Prostate gland (tissue), 2 donors: ENCODE results near the gene DCAF16.

Source experiments
- POLR2A ChIP-seq: fragments of 450-650 bp; IDR thresholded peaks from one replicate; pipeline ENCODE4 v1.6.1; 2016; ENCODE audit warnings: antibody characterized with exemption, mild to moderate bottlenecking
- POLR2AphosphoS5 ChIP-seq: sonication (generic); formaldehyde crosslinking; IDR thresholded peaks from one replicate; pipeline ENCODE4 v1.6.1; 2017; ENCODE audit warnings: antibody characterized with exemption
- TF ChIP-seq, protein P1 (sequence below), 4 experiments: fragments of 200-600 bp in 2 of 4; fragments of 450-650 bp in 2 of 4; sonication (generic) in 2 of 4; IDR thresholded peaks; 1 replicate in 3 of 4; 2 replicates in 1 of 4; pipeline ENCODE4 v1.5.1; 2016 to 2019; ENCODE audit warnings: antibody characterized with exemption in 4 of 4, mild to moderate bottlenecking in 2 of 4, moderate library complexity in 2 of 4

DNA sequence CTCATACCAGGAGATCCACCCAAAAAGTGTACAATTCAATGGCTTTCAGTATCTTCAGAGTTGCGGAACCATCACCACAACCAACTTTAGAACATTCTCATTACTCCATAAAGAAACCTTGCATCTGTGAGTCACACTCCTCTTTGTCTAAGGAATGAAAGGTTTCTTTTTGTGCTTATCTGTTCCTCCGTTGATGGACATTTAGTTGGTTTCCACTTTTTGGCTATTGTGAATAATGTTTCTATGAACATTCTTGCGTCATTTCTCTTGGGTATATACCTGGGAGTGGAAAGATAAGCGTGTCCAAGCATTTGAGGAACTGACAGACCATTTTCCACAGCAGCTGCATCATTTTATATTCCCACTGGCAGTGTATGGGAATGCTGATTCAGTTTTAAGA, 39.7 kb downstream of the DCAF16 start:
- TF ChIP-seq, protein P1, sequence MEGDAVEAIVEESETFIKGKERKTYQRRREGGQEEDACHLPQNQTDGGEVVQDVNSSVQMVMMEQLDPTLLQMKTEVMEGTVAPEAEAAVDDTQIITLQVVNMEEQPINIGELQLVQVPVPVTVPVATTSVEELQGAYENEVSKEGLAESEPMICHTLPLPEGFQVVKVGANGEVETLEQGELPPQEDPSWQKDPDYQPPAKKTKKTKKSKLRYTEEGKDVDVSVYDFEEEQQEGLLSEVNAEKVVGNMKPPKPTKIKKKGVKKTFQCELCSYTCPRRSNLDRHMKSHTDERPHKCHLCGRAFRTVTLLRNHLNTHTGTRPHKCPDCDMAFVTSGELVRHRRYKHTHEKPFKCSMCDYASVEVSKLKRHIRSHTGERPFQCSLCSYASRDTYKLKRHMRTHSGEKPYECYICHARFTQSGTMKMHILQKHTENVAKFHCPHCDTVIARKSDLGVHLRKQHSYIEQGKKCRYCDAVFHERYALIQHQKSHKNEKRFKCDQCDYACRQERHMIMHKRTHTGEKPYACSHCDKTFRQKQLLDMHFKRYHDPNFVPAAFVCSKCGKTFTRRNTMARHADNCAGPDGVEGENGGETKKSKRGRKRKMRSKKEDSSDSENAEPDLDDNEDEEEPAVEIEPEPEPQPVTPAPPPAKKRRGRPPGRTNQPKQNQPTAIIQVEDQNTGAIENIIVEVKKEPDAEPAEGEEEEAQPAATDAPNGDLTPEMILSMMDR (IDR thresholded peaks at IDR 0.05) = no peak
- TF ChIP-seq POLR2A (no peak), POLR2AphosphoS5 (no peak)
